Ishikawa (cell line): ENCODE measurements around the gene UGGT2.

ENCODE experiments used
- CEBPB ChIP-seq: IDR thresholded peaks from 2 replicates; pipeline ENCODE4 v1.6.1; 2012
- RAD21 ChIP-seq: IDR thresholded peaks from 2 replicates; pipeline ENCODE4 v1.6.1; 2012; ENCODE audit warnings: low read depth
- TCF12 ChIP-seq: IDR thresholded peaks from 2 replicates; pipeline ENCODE4 v1.6.1; 2012; ENCODE audit warnings: low read depth

GRCh38 chr13:95898256-95898655, 154.9 kb downstream of the UGGT2 start:
- TF ChIP-seq TCF12 (no peak), CEBPB (no peak), RAD21 (no peak)
